HepG2 (cell line): ENCODE results near the gene ADGRE2. TPM values are rescaled to one million over a fixed set of nuclear protein-coding genes. Genes with fewer than 3 reads are reported as not detected.
"Not testable (repeated sequence)": the region's sequence is repeated elsewhere in the genome, so short reads cannot be mapped to it uniquely, and the experiment has no call there.

Experiments used
- ATAC-seq: fragments of 200-7000 bp; cut with Tn5 transposase; 3 replicates; pipeline ENCODE4 v1.9.1; 2020; ENCODE audit warnings: mild to moderate bottlenecking, moderate library complexity
- BruUV-seq: library from RNA; stranded (reverse); fragments of 400-500 nt; replicated peaks from 2 replicates; lab custom pipeline; 2021; lab: Mats Ljungman, UMichigan
- CTCF ChIA-PET: fragments of 300-600 bp; formaldehyde crosslinking; extraction: SDS; loops from one replicate; lab custom pipeline; 2021; ENCODE audit warnings: low total read pairs, inconsistent platforms, low intra/inter-chr PET ratio; lab: Yijun Ruan, JAX
- POLR2A ChIA-PET: fragments of 350-600 bp; sonication (Branson Sonifier 250); formaldehyde crosslinking; loops from one replicate; lab custom pipeline; 2020; ENCODE audit warnings: antibody characterized with exemption, inconsistent platforms; lab: Yijun Ruan, JAX
- DNase-seq: peaks from one replicate; pipeline ENCODE4 v3.0.0-alpha.2; 2015; ENCODE audit warnings: low spot score
- FAIRE-seq: peaks from 3 replicates; lab custom pipeline; 2011; peaks lifted over from hg19 to GRCh38; lab: Jason Lieb, UNC
- H2AFZ ChIP-seq: one replicate; pipeline ENCODE4 v1.6.1; 2011; ENCODE audit warnings: low read length, inconsistent platforms
- H3K27ac ChIP-seq: fragments of 300-600 bp; 3 replicates; pipeline ENCODE4 v1.8.0; 2011; ENCODE audit warnings: mixed run types, mild to moderate bottlenecking, mixed read lengths, low read length, inconsistent platforms; ENCODE audit not compliant: insufficient read depth; ENCODE audit errors: extremely low read length
- H3K27me3 ChIP-seq, 2 experiments: fragments of 200-600 bp in 1 of 2; 2 replicates in 1 of 2; 3 replicates in 1 of 2; pipeline versions ENCODE4 v1.6.0 to v1.8.0; 2011; ENCODE audit warnings: low read length in 2 of 2, mild to moderate bottlenecking in 2 of 2, moderate library complexity in 2 of 2, inconsistent platforms in 1 of 2; ENCODE audit not compliant: insufficient read depth in 2 of 2, control insufficient read depth in 1 of 2
- H3K36me3 ChIP-seq, 2 experiments: fragments of 200-600 bp in 1 of 2; replicated peaks in 1 of 2; 2 replicates in 1 of 2; 3 replicates in 1 of 2; pipeline versions ENCODE4 v1.5.1 to v1.8.0; 2011; ENCODE audit warnings: low read length in 2 of 2, inconsistent platforms in 1 of 2; ENCODE audit not compliant: insufficient read depth in 2 of 2, control insufficient read depth in 1 of 2
- H3K4me1 ChIP-seq: 2 replicates; pipeline ENCODE4 v1.5.1; 2012; ENCODE audit warnings: low read length, inconsistent platforms; ENCODE audit not compliant: insufficient read depth
- H3K4me2 ChIP-seq: 2 replicates; pipeline ENCODE4 v1.6.0; 2011; ENCODE audit warnings: low read depth, low read length, inconsistent platforms
- H3K4me3 ChIP-seq, 3 experiments: fragments of 200-600 bp in 1 of 3; sonication (generic), shearing (Covaris generic) in 1 of 3; replicated peaks in 1 of 3; 2 replicates each; pipeline ENCODE4 v1.5.1; 2011 to 2016; ENCODE audit warnings: low read length in 3 of 3, inconsistent platforms in 2 of 3, low read depth in 2 of 3, mild to moderate bottlenecking in 2 of 3, control low read depth in 1 of 3, mixed read lengths in 1 of 3; ENCODE audit not compliant: insufficient read depth in 1 of 3
- H3K79me2 ChIP-seq: one replicate; pipeline ENCODE4 v1.6.1; 2011; ENCODE audit warnings: low read length, inconsistent platforms; ENCODE audit not compliant: insufficient read depth
- H3K9ac ChIP-seq: 2 replicates; pipeline ENCODE4 v1.6.0; 2011; ENCODE audit warnings: mild to moderate bottlenecking, low read depth, low read length, inconsistent platforms; ENCODE audit not compliant: insufficient read depth
- H3K9me3 ChIP-seq: 2 replicates; pipeline ENCODE4 v1.5.1; 2012; ENCODE audit warnings: mild to moderate bottlenecking, low read length
- H4K20me1 ChIP-seq: 2 replicates; pipeline ENCODE4 v1.6.0; 2011; ENCODE audit warnings: inconsistent platforms, mild to moderate bottlenecking, low read length, moderate library complexity; ENCODE audit not compliant: insufficient read depth
- MAFF ChIP-seq: IDR thresholded peaks from 2 replicates; pipeline ENCODE4 v1.6.1; 2011; ENCODE audit warnings: low read depth, low read length, improper control_type of control experiment
- MAFK ChIP-seq, 2 experiments: IDR thresholded peaks in 1 of 2; conservative IDR thresholded peaks in 1 of 2; 2 replicates each; pipeline ENCODE4 v1.6.1; 2011; ENCODE audit warnings: improper control_type of control experiment in 2 of 2, low read length in 2 of 2
- TBX2 ChIP-seq: sonication (generic); formaldehyde crosslinking; IDR thresholded peaks from 2 replicates; pipeline ENCODE4 v1.5.0; 2020; ENCODE audit warnings: missing genetic modification reagents, mild to moderate bottlenecking, borderline replicate concordance
- WGBS: methylation state at CpG from one replicate; pipeline ENCODE4 v1.1.6; 2017; ENCODE audit warnings: low lambda C conversion rate; 5-methylcytosine and 5-hydroxymethylcytosine counted together
- in situ Hi-C: cut with HindIII; loops from 2 replicates; pipeline ENCODE4 v1.10.0; 2017; ENCODE audit warnings: low pct_unique_long_range_greater_than_20kb; ENCODE audit not compliant: extremely low pct_ligation_motif_present
- intact Hi-C: fragments of 100-400 bp; cut with micrococcal nuclease; formaldehyde crosslinking; loops from one replicate; pipeline ENCODE4 v1.10.0; 2022; ENCODE audit not compliant: unreplicated experiment
- polyA plus RNA-seq, 8 experiments: library from polyadenylated mRNA; depleted of rRNA in 3 of 8; stranded (reverse) in 7 of 8; unstranded in 1 of 8; fragments of >200 nt; fragmentation: Illumina TruSeq in 4 of 8; extraction: Trizol in 4 of 8; gene quantifications; 2 replicates each; pipeline versions ENCODE4 v1.2.1 to v1.2.3, GENCODE V29; 2011 to 2016; ENCODE audit warnings: low read depth in 4 of 8, missing spikeins in 1 of 8, mixed read lengths in 1 of 8; ENCODE audit not compliant: insufficient read depth in 1 of 8
- total RNA-seq, 5 experiments: library from RNA; depleted of rRNA; stranded (reverse); fragments of >200 nt; fragmentation: Illumina TruSeq; extraction: Trizol; gene quantifications; 2 replicates each; pipeline ENCODE4 v1.2.3, GENCODE V29; 2016; ENCODE audit warnings: low read depth in 1 of 5
- TF ChIP-seq, protein P1 (sequence below): sonication (generic); formaldehyde crosslinking; conservative IDR thresholded peaks from 2 replicates; pipeline ENCODE4 v1.4.0; 2020; ENCODE audit warnings: missing genetic modification reagents
- TF ChIP-seq, protein P2 (sequence below), 2 experiments: IDR thresholded peaks; 2 replicates each; pipeline ENCODE4 v1.6.1; 2011 to 2012; ENCODE audit warnings: low read length in 2 of 2, borderline replicate concordance in 1 of 2, low read depth in 1 of 2, mild to moderate bottlenecking in 1 of 2, moderate library complexity in 1 of 2

ADGRE2 gene
- total and polyA plus RNA-seq, 2 of the 13 experiments (the other 11 are each of a cell fraction or from before 2014, with no cell fraction given) = 0.04 TPM; not detected in 1

DNA sequence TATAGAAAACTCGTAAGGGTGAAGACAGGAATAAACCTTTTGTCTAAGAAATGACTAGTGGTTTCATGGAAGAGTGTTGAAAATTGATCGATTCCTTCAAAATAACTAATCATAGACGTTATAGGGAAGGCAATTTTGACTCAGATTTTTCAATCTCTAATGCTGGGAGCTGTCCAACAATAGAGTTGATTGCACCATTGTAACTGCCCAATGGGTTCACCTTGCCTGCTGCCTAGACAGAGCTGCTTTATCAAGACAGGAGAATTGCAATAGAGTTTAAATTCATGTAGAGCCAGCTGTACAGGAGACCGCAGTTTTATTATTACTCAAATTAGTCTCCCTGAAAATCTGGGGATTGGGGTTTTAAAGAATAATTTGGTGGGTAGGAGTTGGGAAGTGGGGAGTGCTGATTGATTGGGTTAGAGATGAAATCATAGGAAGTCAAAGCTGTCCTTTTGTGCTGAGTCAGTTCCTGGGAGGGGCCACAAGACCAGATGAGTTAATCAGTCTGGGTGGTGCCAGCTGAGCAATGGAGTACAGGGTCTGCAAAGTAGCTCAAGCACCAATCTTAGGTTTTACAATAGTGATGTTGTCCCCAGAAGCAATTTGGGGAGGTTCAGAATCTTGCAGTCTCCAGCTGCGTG is 16.8 kb upstream of the ADGRE2 start:
- Histone ChIP-seq H3K9me3 (no peaks in the 10 kb centered on the region), H3K4me1 (no peaks in the 10 kb centered on the region), H3K27ac (no peak overlapping the region), H4K20me1 (no peaks in the 10 kb centered on the region), H3K4me2 (no peak overlapping the region), H3K36me3 (no peaks in the 10 kb centered on the region), H3K4me3 (no peak overlapping the region), H3K27me3 (no peaks in the 10 kb centered on the region), H3K79me2 (no peaks in the 10 kb centered on the region), H3K9ac (no peak overlapping the region), H2AFZ (no peak overlapping the region)
- TF ChIP-seq, protein P1, sequence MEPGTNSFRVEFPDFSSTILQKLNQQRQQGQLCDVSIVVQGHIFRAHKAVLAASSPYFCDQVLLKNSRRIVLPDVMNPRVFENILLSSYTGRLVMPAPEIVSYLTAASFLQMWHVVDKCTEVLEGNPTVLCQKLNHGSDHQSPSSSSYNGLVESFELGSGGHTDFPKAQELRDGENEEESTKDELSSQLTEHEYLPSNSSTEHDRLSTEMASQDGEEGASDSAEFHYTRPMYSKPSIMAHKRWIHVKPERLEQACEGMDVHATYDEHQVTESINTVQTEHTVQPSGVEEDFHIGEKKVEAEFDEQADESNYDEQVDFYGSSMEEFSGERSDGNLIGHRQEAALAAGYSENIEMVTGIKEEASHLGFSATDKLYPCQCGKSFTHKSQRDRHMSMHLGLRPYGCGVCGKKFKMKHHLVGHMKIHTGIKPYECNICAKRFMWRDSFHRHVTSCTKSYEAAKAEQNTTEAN = no peak
- TF ChIP-seq TBX2 (CRISPR knock-in tag) = no peak
- TF ChIP-seq, protein P2, sequence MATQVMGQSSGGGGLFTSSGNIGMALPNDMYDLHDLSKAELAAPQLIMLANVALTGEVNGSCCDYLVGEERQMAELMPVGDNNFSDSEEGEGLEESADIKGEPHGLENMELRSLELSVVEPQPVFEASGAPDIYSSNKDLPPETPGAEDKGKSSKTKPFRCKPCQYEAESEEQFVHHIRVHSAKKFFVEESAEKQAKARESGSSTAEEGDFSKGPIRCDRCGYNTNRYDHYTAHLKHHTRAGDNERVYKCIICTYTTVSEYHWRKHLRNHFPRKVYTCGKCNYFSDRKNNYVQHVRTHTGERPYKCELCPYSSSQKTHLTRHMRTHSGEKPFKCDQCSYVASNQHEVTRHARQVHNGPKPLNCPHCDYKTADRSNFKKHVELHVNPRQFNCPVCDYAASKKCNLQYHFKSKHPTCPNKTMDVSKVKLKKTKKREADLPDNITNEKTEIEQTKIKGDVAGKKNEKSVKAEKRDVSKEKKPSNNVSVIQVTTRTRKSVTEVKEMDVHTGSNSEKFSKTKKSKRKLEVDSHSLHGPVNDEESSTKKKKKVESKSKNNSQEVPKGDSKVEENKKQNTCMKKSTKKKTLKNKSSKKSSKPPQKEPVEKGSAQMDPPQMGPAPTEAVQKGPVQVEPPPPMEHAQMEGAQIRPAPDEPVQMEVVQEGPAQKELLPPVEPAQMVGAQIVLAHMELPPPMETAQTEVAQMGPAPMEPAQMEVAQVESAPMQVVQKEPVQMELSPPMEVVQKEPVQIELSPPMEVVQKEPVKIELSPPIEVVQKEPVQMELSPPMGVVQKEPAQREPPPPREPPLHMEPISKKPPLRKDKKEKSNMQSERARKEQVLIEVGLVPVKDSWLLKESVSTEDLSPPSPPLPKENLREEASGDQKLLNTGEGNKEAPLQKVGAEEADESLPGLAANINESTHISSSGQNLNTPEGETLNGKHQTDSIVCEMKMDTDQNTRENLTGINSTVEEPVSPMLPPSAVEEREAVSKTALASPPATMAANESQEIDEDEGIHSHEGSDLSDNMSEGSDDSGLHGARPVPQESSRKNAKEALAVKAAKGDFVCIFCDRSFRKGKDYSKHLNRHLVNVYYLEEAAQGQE (IDR thresholded peaks at IDR 0.05; ENCODE audit: borderline replicate concordance in 1 of 2, low read depth in 1 of 2, low read length in 2 of 2) = 0 out of 4 replicates have a peak, but pooled peaks of 1 of the 2 experiments have one; percentile 27
- peak; percentile 51; the same call in 1 of the 2 replicates for TF ChIP-seq MAFF
- TF ChIP-seq MAFK (conservative IDR thresholded peaks at IDR 0.05 in 1 of 2, IDR thresholded peaks at IDR 0.05 in 1 of 2; ENCODE audit: low read length in 2 of 2) = peak; percentile 55 to 73; a peak in 3 of 4 replicates
- no peak for FAIRE-seq
- 30% methylated on average over 5 of the region's 5 CpGs for WGBS
- in situ Hi-C loops = no loop called here
- intact Hi-C loops = no loop called here
- no peak for DNase-seq
- no TSS peak for BruUV-seq
- ATAC-seq = no peak
- POLR2A ChIA-PET = no interaction called here
- CTCF ChIA-PET = no interaction called here

DNA sequence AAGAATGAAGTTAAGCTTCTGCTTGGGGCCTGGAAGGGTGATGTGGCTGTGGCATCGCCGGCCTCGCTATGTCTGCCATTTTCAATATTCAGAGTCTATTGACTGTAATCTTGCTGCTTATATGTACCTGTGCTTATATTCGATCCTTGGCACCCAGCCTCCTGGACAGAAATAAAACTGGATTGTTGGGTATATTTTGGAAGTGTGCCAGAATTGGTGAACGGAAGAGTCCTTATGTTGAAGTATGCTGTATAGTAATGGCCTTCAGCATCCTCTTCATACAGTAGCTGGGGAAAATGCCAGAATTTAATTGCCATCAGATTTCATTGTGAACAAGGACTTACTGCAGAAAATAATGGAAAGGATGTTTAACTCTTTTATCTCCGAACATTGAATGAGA is 13.9 kb upstream of the ADGRE2 start:
- in situ Hi-C loops, DNase-seq, H3K9me3 ChIP-seq, H3K4me2 ChIP-seq, H3K79me2 ChIP-seq, H3K36me3 ChIP-seq, H4K20me1 ChIP-seq, intact Hi-C loops, H3K27me3 ChIP-seq, H3K9ac ChIP-seq, ATAC-seq, CTCF ChIA-PET, H3K4me1 ChIP-seq, FAIRE-seq, H3K27ac ChIP-seq, H2AFZ ChIP-seq, H3K4me3 ChIP-seq, POLR2A ChIA-PET, BruUV-seq: not testable (repeated sequence)
- 58% methylated on average over 3 of the region's 6 CpGs for WGBS
